NT2/D1 (cell line): ENCODE data around the gene AFF1.

ENCODE experiments used
- SUZ12 ChIP-seq: IDR thresholded peaks from 2 replicates; pipeline ENCODE4 v1.6.1; 2011; ENCODE audit not compliant: insufficient read length, insufficient read depth; ENCODE audit errors: extremely low read depth
- ZNF274 ChIP-seq: IDR thresholded peaks from 2 replicates; pipeline ENCODE4 v1.6.1; 2011; ENCODE audit warnings: mild to moderate bottlenecking, low read depth, low read length

DNA sequence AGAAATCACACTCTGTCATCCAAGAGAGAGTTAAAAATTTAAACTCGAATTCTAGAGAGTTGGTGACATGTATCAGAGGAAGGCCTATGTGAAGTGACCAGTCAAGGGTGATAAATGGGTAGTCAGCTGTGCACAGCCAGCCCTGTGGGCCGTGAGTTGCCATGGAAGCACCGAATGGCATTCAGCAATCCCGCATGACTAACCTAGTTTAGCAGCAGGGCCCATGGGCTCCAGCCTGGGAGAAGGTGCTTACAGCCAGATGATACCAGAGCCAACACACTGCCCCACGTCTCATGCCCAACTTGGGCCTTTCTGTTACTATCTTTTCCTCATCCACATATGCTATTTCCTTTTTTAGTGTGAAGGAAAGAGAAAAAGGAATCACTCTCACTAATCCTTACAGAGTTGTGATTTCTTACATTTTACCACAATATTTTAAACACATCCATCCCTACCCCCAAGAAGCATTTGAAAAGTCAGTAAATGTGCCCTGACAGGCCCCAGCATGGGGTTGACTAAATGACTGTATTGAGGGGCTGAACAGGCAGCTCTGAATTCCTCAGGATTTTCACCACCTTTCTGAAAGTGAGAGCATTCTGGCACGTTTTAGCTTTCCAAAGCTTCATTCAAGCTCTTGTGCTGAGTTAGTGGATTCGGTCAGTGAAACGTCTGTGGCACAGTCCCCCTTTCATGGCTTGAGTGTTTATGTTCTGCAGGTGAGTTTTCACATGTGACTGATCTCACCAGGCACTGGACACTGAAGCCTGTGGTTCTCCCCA lies 104.2 kb downstream of the AFF1 start:
- no peak for TF ChIP-seq SUZ12
- no peak for TF ChIP-seq ZNF274
